ENCODE data around the gene SIRT7.
A peak's percentile ranks its signal among the peaks of the same experiment; 100 is the strongest.

The SIRT7 gene

GRCh38 chr17:81931557-81932332, 13.8 kb upstream of the SIRT7 start:
- no peak for DNase-seq

GRCh38 chr17:81931189-81931556, 13.2 kb upstream of the SIRT7 start:
- DNase-seq = no peak

GRCh38 chr17:81930142-81931125, 12.5 kb upstream of the SIRT7 start:
- DNase-seq = no peak

- DNase-seq = no peak
Measured at GRCh38 chr17:81929253-81930141, 11.5 kb upstream of the SIRT7 start.

DNA sequence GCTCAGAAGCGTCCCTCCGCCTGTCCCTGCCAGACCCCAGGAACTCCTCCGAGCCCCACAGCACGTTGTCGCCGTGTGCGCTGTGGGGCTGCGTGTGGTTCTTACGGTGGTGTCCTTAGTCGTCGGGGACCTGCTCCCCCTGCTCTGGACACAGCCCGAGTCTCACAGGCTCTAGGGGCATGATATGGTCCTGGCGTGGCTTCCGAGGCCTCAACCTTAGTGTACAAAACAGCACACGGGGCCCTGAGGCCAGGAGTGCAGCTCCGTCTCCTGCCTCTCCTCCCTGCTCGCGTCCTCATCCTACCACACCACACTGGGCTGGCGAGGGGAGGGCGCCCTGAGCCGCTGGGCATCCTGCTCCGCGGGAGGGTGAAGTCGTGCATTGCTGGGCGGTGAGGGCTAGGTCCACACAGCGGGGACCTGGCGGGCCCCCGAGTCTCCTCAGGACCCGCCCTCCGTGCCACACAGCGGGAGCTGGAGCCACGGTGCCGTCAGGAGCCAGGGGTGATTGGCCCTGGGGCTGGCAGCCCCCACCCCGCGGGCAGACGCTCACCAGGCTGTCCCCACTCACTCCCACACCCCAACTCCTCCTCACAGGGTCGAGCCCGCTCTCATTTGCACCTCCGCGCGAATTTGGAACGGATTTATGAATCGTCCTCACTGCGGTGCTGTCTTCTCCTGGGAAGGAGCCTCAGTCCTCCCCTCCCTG, 10.7 kb upstream of the SIRT7 start:
- DNase-seq = peak; percentile 58

DNA sequence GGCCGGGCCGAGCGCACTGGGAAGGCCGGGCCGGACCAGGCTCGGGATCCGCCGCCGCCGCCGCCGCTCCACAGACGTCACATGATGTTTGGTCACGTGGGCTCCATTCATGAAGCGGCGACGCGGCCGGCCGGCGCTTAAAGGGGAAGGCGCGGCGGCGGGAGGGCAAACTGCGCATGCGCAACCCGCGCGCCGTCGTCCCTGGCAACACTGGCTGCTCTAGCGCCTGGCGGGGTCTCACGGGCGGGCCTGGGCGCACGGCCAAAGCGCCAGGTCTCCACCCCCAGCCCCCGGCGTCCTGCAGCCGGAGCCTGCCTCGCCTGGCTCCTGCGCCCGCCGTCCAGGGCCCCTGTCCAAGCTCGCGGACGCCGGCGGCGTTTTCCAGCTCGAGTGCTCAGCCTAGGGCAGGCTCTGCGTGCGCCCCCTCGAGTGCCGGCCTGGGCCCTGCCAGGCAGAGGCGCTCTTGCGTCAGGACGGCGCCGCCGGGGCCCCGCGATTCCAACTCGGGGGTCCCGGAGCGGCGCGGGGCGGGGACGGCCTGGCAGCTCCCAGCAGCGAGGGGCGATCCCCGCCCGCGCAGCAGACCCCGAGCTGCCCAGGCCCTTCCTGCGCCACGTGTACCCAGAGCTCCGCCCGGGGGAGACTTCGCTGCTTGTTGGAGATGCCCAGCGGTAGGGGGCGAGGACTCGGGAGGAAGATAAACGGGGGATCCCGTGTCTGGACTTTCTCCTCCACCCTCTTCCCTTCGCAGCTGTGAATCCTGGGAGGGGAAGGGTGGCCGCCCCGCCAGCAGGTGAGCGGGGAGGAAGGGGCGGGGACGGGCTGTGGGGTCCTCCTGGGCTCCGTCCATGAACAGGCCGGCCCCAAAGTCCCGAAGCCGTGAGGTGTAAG, 9.9 kb upstream of the SIRT7 start, which contains the start of gene MAFG:
TSS of gene MAFG (minus strand) at position 83 of the 891 bp plus-strand sequence. CDS start 4,550 bp downstream, outside the sequence.
- peak; percentile 99 for DNase-seq

GRCh38 chr17:81927152-81927652, 9.2 kb upstream of the SIRT7 start:
- no peak for DNase-seq

DNA sequence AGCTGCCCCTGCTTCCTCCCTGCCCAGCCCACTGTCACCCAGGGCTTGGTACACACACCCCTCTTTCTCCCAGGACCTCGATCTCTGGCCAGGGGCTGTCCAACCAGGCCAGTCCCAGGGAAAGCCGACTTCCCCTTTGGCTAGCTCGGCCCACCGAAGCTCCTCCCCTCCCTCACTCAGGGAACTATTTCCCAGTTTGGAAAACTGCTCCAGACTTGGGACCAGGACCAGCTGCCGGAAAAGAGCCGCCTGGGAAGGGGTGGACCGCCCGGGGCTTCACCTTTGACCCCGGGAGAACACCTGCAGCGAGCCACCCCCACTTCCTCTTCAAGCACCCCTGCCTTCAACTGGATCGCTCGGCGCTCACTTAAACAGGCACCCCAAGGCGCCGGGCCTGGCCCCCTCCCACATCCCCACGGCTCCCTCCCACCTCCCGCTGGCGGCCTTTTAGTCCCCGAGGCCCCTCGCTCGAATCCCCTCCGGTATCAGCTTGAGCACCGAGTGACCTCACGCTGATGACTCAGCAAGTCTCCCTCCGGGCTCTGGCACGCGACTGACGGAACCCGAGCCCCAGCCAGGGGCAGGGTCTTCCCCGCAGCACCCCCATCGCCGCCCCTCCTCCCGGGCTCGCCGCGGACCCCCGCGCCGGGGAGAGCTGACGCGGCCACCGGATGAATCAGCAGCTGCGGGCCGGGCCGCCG, 8.6 kb upstream of the SIRT7 start:
- peak; percentile 39 for DNase-seq

- no peak for DNase-seq
Measured at GRCh38 chr17:81925860-81926450, 8.0 kb upstream of the SIRT7 start.

GRCh38 chr17:81924557-81925532, 6.9 kb upstream of the SIRT7 start:
- no peak for DNase-seq

- DNase-seq = peak; percentile 53
Measured at GRCh38 chr17:81923302-81924260, 5.6 kb upstream of the SIRT7 start.

GRCh38 chr17:81922566-81923301, 4.8 kb upstream of the SIRT7 start:
- no peak for DNase-seq

GRCh38 chr17:81921996-81922565, 4.1 kb upstream of the SIRT7 start:
- no peak for DNase-seq

GRCh38 chr17:81921537-81921862, 3.5 kb upstream of the SIRT7 start:
- no peak for DNase-seq

- DNase-seq = no peak
Measured at GRCh38 chr17:81920612-81921536, 2.9 kb upstream of the SIRT7 start.
